HG03103 (cell line): ENCODE measurements around the gene SNX19.

Source experiments
- ATAC-seq: cut with Tn5 transposase; IDR thresholded peaks from one replicate; pipeline ENCODE4 v1.9.1; 2021; ENCODE audit warnings: low read depth; ENCODE audit not compliant: unreplicated experiment

Gene SNX19

GRCh38 chr11:130907229-130907628, 9.1 kb downstream of the SNX19 start:
- ATAC-seq = no peak

- no peak for ATAC-seq
These were observed 9.7 kb downstream of the SNX19 start for GRCh38 chr11:130906616-130907015.

GRCh38 chr11:130905512-130905911, 10.8 kb downstream of the SNX19 start:
- ATAC-seq = no peak

GRCh38 chr11:130904380-130904779, 11.9 kb downstream of the SNX19 start:
- no peak for ATAC-seq

GRCh38 chr11:130902380-130902779, 13.9 kb downstream of the SNX19 start:
- ATAC-seq = no peak

- ATAC-seq = no peak
These were observed 17.2 kb downstream of the SNX19 start for GRCh38 chr11:130899106-130899505.

- ATAC-seq = no peak
These were observed 18.8 kb downstream of the SNX19 start for GRCh38 chr11:130897262-130898182.

GRCh38 chr11:130894322-130895025, 21.8 kb downstream of the SNX19 start:
- ATAC-seq = peak; percentile 94

- no peak for ATAC-seq
These were observed 23.4 kb downstream of the SNX19 start for GRCh38 chr11:130892861-130893260.

- ATAC-seq = no peak
These were observed 25.0 kb downstream of the SNX19 start for GRCh38 chr11:130891326-130891725.

GRCh38 chr11:130890039-130890745, 26.1 kb downstream of the SNX19 start:
- ATAC-seq = no peak

- no peak for ATAC-seq
These were observed 27.5 kb downstream of the SNX19 start for GRCh38 chr11:130888790-130889189.

- no peak for ATAC-seq
These were observed 29.6 kb downstream of the SNX19 start for GRCh38 chr11:130886704-130887103.

- no peak for ATAC-seq
These were observed 34.1 kb downstream of the SNX19 start for GRCh38 chr11:130882138-130882551.

GRCh38 chr11:130881475-130882137, 34.7 kb downstream of the SNX19 start:
- no peak for ATAC-seq

- no peak for ATAC-seq
These were observed 36.4 kb downstream of the SNX19 start for GRCh38 chr11:130879836-130880235.

GRCh38 chr11:130876931-130877915, 39.1 kb downstream of the SNX19 start:
- no peak for ATAC-seq

GRCh38 chr11:130876100-130876499, 40.2 kb downstream of the SNX19 start:
- no peak for ATAC-seq

GRCh38 chr11:130874955-130875531, 41.2 kb downstream of the SNX19 start:
- no peak for ATAC-seq
